HG02571 (cell line): ENCODE data around the gene FEM1A.
A peak's percentile ranks its signal among the peaks of the same experiment; 100 is the strongest.
"Not testable (repeated sequence)": the region's sequence is repeated elsewhere in the genome, so short reads cannot be mapped to it uniquely, and the experiment has no call there.

Experiments used
- ATAC-seq: cut with Tn5 transposase; IDR thresholded peaks from one replicate; pipeline ENCODE4 v1.9.1; 2021; ENCODE audit warnings: mild to moderate bottlenecking, moderate library complexity; ENCODE audit not compliant: unreplicated experiment

Gene FEM1A

DNA sequence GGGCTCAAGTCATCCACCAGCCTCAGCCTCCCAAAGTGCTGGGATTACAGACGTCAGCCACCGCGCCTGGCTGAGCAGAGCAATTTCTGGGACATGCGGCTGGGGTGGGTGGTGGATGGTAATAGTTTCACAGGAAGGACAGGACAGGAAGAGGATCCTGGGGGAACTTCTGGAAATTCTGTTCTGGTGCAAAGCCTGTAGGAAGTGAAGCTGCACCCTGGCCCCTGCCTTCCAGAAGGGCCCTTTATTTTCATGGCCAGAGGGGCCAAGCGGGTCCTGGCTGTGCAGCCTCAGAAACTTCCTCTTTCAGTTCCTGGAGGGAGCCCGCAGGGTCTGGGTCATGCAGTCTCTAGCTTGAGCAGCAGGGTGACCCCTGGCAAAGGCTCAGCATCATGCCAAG is 15.7 kb downstream of the FEM1A start:
- ATAC-seq: no peak

GRCh38 chr19:4811328-4812131 is 20.0 kb downstream of the FEM1A start:
- no peak for ATAC-seq

DNA sequence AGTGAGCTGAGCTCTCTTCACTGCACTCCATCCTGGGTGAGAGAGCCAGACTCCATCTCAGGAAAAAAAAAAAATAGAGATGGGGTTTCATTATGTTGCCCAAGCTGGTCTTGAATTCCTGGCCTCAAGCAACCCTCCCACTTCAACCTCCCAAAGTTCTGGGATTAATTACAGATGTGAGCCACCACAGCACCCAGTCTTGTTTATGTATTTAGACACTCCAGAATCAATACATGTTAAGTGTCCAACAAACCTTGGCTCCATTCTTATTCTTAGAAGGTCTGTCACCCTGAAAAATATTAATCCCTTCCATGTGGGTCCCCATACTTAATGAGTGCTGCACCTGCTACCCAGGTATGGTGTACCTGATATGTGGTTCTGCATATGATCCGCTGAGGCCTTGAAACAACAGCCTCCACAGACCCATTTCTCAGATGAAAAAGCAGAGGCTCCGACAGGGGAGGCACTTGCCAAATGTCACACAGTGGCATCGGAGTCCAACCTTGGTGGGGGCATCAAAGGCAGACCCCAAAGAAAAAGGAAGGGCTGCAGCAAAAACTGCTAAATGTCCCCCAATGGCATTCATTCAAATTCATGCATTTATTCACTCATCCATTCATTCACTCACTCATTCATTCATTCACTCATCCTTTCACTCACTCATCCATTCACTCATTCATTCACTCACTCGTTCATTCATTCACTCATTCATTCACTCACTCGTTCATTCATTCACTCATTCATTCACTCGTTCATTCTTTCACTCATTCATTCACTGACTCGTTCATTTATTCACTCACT is 23.3 kb downstream of the FEM1A start:
- ATAC-seq: no peak

DNA sequence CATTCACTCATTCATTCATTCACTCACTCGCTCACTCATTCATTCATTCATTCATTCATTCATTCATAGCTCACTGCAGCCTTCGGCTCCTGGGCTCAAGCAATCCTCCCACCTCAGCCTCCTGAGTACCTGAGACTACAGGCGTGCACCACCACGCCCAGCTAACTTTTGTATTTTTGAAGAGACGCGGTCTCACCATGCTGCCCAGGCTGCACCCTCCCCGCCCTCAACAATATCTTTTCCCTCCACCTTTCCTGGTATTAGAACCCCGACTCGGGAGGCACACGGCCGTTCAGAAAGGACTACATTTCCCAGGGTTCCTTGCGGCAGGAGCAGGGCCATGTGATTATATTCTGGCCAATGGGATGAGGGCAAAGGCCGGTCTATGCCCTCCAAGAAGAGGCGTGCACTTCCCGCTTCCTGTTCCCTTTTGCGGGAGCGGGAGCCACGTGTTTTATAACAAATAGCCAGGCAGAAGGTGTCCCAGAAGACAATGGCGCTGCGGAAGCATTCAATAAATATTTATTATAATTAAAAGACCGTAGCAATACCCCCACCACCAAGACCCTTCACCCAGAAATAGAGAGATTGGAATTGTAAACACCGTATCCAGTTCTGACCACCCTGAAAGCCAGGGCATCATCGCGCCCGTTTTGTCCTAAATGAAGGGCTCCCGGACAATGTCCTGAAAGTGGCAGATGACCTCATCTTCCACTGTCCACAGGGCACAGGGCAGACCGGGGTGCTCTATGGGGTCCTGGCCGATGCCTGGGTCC is 24.1 kb downstream of the FEM1A start:
- ATAC-seq: no peak

GRCh38 chr19:4816202-4816949 is 24.8 kb downstream of the FEM1A start:
- no peak for ATAC-seq

- no peak for ATAC-seq
Observed at GRCh38 chr19:4816950-4817278, 25.4 kb downstream of the FEM1A start.

GRCh38 chr19:4817467-4818277 is 26.1 kb downstream of the FEM1A start:
- ATAC-seq: no peak

- no peak for ATAC-seq
Observed at GRCh38 chr19:4821265-4821664, 29.7 kb downstream of the FEM1A start.

DNA sequence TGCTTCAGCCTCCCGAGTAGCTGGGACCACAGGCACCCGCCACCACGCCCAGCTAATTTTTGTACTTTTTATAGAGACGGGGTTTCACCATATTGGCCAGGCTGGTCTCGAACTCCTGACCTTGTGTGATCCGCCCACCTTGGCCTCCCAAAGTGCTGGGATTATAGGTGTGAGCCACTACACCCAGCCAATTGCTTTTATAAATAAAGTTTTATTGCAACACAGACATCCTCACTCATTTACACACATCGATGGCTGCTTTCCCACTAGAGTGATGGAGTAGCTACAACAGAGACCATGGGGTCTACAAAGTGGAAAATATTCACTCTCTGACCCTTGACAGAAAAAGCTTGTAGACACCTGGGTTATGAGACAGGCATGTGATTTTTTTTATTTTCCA is 30.8 kb downstream of the FEM1A start:
- not testable (repeated sequence) for ATAC-seq

- ATAC-seq: no peak
Observed at GRCh38 chr19:4823577-4823976, 32.0 kb downstream of the FEM1A start.

DNA sequence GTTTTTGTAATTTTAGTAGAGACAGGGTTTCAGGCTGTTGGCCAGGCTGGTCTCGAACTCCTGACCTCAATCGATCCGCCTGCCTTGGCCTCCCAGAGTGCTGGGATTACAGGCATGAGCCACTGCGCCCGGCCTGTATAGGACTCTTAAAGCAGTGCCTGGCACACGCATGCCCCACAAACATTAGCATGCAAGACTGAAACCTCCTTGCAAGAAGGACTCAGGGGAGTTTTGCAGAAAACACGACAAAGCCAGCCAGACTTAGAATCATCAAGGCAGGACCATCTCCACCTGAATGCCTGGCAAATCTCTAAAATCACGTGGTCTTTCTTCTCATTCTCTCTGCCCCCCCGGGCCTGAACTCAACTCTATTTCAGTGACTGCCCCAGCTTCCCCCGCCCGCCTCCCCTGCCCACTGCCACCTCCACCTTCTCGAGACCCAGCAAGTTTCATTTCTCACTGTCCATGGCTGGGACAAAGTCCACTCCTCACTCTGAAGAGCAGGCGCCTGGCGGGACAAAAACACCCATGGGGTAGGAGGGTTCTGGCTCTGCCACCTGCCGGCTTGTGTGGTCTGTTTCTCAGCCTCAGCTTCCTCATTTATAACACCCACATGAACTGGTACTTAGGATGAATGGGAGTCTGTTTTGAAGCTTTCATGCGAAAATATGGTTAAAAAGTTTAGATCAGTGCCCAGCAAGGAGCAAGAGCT is 37.6 kb downstream of the FEM1A start:
- no peak for ATAC-seq

DNA sequence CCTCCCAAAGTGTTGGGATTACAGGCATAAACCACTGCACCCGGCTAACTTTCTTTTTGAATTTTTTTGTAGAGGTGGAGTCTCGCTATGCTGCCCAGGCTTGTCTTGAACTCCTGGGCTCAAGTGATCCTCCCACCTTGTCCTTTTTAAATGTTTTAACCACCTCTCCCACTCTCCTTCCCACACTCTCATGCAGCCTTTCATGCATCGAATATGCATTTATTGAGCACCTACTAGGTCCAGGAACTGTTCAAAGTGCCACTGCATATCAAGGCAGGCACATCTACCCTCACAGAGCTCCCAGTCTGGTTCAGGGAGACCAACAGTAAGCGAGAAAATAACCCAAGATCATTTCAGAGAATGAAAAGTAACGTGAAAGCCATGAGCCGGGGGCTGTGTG is 38.8 kb downstream of the FEM1A start:
- no peak for ATAC-seq

- ATAC-seq: no peak
Observed at GRCh38 chr19:4830768-4831265, 39.3 kb downstream of the FEM1A start.

GRCh38 chr19:4831304-4831978 is 39.9 kb downstream of the FEM1A start, which contains the start of gene TICAM1:
TSS of gene TICAM1 (minus strand) at chr19:4831712. CDS start at chr19:4818377, 13,335 bp downstream.
- ATAC-seq: peak; percentile 67

- ATAC-seq: not testable (repeated sequence)
Observed at GRCh38 chr19:4831979-4832340, 40.4 kb downstream of the FEM1A start.

GRCh38 chr19:4832776-4833175 is 41.2 kb downstream of the FEM1A start:
- no peak for ATAC-seq

DNA sequence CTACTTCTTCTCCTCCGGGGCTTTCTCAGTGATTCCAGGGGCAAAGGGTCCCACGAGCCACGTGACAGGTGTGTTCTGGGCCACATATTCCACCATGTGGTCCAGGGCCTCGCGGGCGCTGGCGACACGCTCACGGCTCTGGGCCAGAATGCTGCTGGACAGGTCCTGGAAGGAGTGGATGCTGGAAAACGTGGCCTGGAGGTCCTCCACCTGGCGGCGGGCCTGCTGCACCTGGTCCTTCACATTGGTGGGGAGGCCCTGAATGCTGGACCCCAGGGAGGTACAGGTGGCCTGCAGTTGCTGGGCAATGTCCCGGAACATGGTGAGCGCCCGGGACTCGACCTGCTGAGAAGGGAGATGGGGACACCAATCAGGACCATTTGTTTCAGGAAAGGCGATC is 47.7 kb downstream of the FEM1A start:
- no peak for ATAC-seq

DNA sequence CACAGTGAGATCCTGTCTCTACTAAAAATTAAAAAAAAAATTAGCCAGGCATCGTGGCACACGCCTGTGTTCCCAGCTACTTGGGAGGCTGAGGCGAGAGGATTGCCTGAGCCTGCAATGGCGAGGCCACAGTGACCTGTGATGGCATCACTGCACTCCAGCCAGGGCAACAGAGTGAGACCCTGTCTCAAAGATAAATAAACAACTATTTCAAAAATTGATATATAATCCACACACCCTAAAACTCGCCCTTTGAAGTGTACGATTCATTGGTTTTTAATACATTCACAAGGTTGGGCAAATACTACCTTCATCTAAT is 52.1 kb downstream of the FEM1A start:
- no peak for ATAC-seq
